Endothelial cell (in vitro differentiated cells): ENCODE results near the gene REEP6. TPM values are rescaled to one million over a fixed set of nuclear protein-coding genes. Genes with fewer than 3 reads are reported as not detected.

Experiments
- DNase-seq: peaks from one replicate; pipeline ENCODE4 v3.0.0; 2021; ENCODE audit warnings: low spot score
- H3K27ac Mint-ChIP-seq: one replicate; pipeline ENCODE4 v1.8.0; 2021; ENCODE audit warnings: mixed read lengths, inconsistent platforms; ENCODE audit not compliant: unreplicated experiment
- H3K27me3 Mint-ChIP-seq: one replicate; pipeline ENCODE4 v1.8.0; 2021; ENCODE audit warnings: mild to moderate bottlenecking, moderate library complexity, mixed read lengths, inconsistent platforms; ENCODE audit not compliant: unreplicated experiment
- H3K36me3 Mint-ChIP-seq: one replicate; pipeline ENCODE4 v1.8.0; 2021; ENCODE audit warnings: mild to moderate bottlenecking, low read depth, mixed read lengths, inconsistent platforms; ENCODE audit not compliant: unreplicated experiment
- H3K4me1 Mint-ChIP-seq: one replicate; pipeline ENCODE4 v1.8.0; 2021; ENCODE audit warnings: mild to moderate bottlenecking, mixed read lengths, inconsistent platforms; ENCODE audit not compliant: unreplicated experiment
- H3K4me3 Mint-ChIP-seq: one replicate; pipeline ENCODE4 v1.8.0; 2021; ENCODE audit warnings: mild to moderate bottlenecking, mixed read lengths, inconsistent platforms; ENCODE audit not compliant: unreplicated experiment
- H3K9me3 Mint-ChIP-seq: one replicate; pipeline ENCODE4 v1.8.0; 2021; ENCODE audit warnings: mixed read lengths, inconsistent platforms; ENCODE audit not compliant: unreplicated experiment
- CTCF ChIP-seq: fragments of 200-600 bp; sonication (generic); IDR thresholded peaks from one replicate; pipeline ENCODE4 v1.5.0; 2021; ENCODE audit warnings: antibody characterized with exemption; ENCODE audit not compliant: unreplicated experiment
- total RNA-seq: library from RNA; stranded (reverse); fragmentation: NEBNext Ultra II Directional; extraction: Animal tissue kit (Norgen Biotek cat#: 25700); gene quantifications from one replicate; pipeline ENCODE4 v1.2.1, GENCODE V29; 2021; ENCODE audit not compliant: unreplicated experiment

REEP6 gene
- total RNA-seq, 1 donor from 2014 or later = 2.3 TPM

- H3K27me3 Mint-ChIP-seq = peaks cover 5% of the 10 kb centered on the region
- H3K4me1 Mint-ChIP-seq = peaks cover 8% of the 10 kb centered on the region
- DNase-seq = no peak
- no peak overlapping the region for H3K27ac Mint-ChIP-seq
- no peaks in the 10 kb centered on the region for H3K9me3 Mint-ChIP-seq
- H3K4me3 Mint-ChIP-seq = no peak overlapping the region
- H3K36me3 Mint-ChIP-seq = peaks cover 5% of the 10 kb centered on the region
- TF ChIP-seq CTCF = no peak
Observed at GRCh38 chr19:1483131-1483978, 7.6 kb upstream of the REEP6 start.

- H3K4me1 Mint-ChIP-seq = peaks cover 8% of the 10 kb centered on the region
- no peak for DNase-seq
- no peak overlapping the region for H3K27ac Mint-ChIP-seq
- TF ChIP-seq CTCF = no peak
- H3K9me3 Mint-ChIP-seq = no peaks in the 10 kb centered on the region
- peaks cover 6% of the 10 kb centered on the region for H3K27me3 Mint-ChIP-seq
- peaks cover 5% of the 10 kb centered on the region for H3K36me3 Mint-ChIP-seq
- H3K4me3 Mint-ChIP-seq = no peak overlapping the region
Observed at GRCh38 chr19:1483979-1484428, 7.0 kb upstream of the REEP6 start.

GRCh38 chr19:1486720-1487575 is 4.0 kb upstream of the REEP6 start:
- Mint-ChIP-seq H3K36me3 (no peaks in the 10 kb centered on the region), H3K27ac (no peak overlapping the region), H3K4me3 (no peak overlapping the region), H3K27me3 (peaks cover 11% of the 10 kb centered on the region), H3K4me1 (peaks cover 2% of the 10 kb centered on the region), H3K9me3 (no peaks in the 10 kb centered on the region)
- DNase-seq = no peak
- no peak for TF ChIP-seq CTCF

GRCh38 chr19:1487576-1488281 is 3.3 kb upstream of the REEP6 start:
- TF ChIP-seq CTCF = no peak
- H3K36me3 Mint-ChIP-seq = no peaks in the 10 kb centered on the region
- H3K4me1 Mint-ChIP-seq = peaks cover 2% of the 10 kb centered on the region
- H3K4me3 Mint-ChIP-seq = no peak overlapping the region
- no peak for DNase-seq
- peaks cover 14% of the 10 kb centered on the region for H3K27me3 Mint-ChIP-seq
- no peak overlapping the region for H3K27ac Mint-ChIP-seq
- H3K9me3 Mint-ChIP-seq = no peaks in the 10 kb centered on the region
